SK-N-DZ (cell line): ENCODE data around the gene CIRBP.

Experiments used
- DNase-seq: peaks from one replicate; pipeline ENCODE4 v3.0.0-alpha.2; 2015; ENCODE audit warnings: low spot score

The CIRBP gene

DNA sequence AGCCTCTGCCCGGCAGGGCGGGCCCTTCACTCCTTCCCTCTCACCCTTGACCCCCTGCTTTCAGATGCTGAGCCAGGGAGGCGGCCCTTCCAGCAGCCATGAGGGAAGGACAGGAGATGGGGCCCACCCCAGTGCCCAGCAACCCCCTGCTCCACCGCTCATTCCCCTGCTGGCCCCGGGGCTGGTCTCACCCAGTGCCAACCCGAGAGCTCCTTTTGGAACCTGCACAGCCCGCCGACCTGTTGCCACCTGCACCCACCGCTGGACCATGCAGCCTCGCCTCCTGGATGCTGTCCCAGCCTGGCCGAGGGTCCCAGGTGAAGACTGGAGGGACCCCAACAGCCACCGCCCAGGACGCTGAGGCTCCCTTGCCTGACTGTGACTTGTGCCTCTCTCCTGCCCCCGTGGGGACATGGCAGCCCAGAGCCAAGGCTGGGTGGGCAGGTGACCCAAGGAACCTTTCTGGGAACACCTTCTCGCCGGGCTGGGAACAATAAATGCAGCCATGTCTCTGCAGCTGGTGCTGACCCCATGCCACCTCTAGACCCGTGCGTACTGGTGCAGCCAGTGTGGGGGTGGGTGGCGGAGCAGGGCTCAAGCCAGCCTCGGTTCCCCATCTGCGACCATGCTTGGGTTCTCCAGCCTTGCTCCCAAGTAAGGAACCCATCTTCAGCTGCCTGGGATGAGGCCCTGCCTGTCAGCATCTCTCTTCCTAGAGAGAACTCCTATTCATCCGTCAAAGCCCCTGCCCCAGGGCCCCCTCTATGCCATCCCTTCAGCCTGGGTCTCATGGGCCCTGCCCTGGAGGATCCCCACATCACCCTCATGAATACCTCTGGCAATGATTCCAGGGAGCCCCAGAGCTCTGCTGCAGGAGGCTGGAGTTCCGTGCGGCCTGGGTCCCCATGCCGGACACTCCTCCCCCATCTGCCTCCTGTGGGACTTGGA is 9.9 kb downstream of the CIRBP start:
- no peak for DNase-seq

DNA sequence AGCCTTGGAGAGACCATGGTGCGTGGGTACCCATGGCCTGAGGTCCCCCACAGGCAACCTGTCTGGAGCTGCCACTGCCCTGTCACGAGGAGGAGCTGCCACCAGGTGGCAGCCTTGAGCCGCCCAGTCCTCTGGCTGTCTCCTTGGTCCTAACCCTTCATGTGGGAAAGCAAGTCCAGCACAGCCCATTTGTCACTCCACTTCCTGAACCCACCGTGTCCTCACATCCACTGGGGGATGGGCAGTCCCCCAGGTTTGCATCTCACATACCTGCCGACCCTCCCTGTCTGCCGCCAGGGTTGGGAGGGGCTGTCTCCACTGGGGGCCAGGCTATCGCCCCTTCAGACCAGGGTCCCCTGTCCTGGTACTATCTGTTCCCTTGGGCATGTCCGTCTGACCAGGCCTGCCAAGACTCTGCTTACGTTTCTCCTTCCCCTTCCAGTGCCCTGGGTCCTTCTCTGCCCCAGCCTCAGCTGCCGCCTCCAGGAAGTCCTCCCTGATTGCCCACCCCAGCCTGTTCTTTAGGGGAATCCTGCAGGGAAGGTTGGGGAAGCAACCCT is 10.7 kb downstream of the CIRBP start:
- DNase-seq: peak; percentile 87

DNA sequence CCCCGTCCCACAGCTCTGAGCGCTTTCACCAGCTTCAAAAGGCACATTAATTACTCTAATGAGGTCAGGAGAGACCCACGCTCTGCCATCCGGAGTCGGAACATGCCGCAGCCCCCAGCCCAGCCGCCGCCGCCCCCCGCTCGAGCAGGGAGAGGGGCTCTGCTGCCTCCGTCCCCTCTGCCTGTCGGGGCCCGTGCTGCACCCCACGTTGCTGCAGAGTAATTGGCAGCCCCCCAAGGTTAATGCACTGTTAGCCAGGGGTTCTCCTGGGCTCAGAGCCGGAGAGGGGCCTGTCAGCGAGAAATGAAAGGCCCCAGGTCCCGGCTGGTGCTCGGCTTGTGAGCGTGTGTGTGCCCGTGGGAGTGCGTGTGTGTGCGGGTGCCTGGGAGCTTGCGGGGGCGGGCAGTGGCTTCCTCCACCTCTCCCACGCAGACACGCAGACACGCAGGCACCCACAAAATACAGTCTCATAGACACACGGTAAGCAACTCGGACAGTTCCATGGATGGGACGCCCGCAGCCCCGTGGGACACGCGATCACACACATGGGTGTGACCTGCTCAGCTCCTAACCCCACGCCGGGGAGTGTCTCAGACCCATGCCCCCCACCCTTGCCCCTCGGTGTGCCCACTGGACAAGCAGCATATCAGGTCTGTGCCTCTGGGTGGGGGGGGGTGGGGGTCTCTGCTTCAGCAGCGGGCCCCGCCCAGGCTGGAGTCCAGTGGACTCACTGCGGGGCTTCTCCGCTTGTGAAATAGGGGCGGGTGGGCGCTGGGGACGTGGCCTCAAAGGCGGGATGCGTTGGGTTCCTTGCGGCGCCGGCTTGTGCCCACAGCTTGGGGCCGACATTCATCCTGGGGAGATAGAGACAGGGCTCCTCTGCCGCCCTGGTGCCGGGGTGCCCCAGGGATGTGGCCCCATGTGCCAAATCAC is 11.8 kb downstream of the CIRBP start:
- no peak for DNase-seq

DNA sequence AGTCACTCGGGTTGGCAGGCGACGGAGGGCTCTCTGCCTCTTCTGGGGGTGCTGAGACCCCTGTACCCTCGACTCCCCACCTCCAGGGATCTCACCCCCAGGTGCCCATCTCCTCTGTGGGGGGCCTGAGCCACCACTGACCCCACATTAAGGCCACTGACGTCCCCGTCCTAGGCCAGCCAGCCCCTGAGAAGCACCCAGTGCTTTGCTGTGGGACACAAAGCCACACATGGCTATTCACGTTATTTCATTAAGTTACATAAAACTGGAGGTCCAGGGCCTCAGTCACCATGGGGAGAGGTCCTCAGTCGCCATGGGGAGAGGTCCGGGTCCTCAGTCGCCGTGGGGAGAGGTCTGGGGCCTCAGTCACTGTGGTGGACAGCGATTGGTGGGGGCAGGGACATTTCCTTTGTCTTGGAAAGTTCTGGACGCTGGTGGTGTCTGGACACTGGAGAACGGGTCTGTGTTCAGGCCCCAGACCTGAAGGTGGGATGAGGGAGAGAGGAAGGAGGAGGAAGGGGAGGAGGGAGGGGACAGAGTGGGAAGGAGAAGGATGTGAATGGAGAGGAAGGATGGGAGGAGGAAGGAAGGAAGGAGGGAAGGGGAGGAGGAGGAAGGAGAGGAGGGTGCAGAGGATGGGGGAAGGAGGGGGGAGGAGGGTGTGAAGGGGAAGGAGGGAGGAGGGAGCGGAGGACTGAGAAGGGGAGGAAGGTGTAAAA is 12.6 kb downstream of the CIRBP start:
- no peak for DNase-seq

DNA sequence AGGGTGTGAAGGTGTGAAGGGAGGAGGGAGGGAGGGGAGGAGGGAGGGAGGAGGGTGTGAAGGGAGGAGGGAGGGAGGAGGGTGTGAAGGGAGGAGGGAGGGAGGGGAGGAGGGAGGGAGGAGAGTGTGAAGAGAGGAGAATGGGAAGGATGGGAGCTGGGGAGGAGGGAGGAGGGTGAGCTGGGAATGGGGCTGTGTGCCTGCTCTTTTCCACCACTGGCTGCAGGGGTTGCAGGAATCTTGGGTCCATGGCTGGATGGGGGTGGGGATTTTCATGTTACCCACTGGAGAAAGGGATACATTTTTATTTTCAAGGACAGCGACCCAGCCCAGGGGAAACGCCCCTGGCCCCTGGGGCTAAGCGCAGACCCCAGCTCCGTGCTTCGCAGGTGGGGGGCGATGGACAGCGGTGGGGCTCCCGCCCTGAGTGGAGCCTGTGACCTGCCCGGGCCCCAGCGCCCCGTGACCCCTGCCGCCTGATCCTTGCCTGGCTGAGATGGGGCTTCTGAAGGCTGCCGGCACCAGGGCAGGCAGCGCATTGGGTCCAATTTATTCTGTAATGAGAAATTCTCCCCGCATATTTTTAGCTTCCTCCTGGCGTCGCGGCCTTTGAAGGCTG is 13.6 kb downstream of the CIRBP start:
- no peak for DNase-seq

DNA sequence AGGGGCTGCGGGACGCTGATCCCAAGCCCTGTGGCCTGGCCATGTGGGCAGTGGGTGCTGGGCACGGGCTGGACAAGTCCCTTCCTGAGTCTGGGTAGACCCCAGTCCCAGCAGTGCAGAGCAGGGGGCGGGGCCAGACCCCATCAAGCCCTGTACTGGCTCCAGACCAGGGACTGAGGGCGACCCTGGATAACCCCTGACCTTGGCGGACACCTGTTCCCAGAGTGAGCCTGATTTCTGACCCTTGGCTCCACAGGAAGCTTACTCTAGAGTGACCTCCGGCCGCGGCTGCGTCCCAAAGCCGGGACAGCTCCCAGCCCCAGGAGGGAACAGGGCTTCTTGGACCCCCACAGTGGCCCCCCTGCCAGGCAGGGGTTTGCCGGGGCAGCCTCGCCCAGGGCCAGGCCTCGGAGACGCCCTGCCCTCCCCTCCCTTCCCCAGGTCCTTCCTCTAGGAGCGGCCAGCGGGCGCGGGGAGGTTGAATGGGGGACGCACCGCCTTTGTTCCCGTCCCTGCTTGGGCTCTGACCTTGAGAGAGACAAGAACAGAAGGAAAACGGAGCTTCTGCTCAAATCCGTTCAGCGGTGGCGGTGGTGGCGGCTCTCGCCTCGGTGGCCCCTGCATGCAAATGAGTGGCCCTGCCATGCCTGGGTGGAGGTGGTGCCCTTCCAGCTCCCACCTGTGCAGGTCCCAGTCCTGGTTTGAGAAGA is 14.2 kb downstream of the CIRBP start:
- DNase-seq: no peak

DNA sequence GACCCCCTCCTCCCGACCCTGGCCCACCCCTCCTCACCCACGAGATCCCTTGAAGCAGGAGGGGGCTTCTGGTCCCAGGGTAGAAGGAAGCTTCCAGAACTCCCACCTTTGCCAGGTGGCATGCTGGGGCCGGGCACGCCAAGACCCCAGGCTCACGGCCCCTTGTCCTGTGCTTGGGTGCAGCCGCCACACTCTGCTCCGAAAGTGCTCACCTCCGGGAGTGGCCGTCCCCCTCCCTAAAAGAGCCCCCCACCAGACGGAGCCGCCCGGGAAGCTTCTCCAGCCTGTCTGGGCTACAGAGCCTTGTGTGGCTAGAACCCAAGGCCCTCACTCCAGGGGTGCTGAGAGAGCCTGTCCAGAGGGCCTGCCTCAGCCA is 14.8 kb downstream of the CIRBP start:
- DNase-seq: no peak

DNA sequence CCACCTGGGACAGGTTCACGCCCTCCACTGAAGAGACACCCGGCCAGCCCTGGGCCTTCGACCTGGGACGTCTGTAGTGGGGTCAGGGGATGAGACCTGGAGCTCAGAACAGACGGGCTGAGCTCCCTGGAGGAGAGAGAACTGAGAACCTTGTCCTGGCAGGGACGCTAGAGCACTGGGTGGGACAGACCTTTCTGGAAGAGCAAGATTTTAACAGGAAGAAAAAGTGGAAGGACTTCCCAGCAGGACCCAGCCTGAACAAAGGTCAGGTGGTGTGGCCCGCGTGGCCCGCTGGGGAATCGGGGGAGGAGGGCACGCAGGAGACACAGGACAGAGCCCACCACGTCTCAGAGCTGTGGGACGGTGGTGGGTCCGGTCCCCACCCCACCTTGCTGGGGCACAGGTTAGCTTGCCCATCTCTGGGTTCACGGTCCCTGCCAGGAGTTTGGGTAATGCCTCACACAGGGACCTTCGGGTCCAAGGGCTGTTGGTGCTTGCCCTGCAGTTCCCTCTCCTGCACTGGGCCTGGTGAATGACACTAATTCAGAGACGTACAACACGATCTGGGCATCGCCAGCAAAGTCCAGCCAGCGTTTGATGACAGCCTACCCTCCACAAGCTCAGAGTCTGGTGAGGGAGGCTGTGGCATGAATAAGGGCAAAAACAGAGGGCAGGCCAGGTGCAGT is 15.3 kb downstream of the CIRBP start:
- no peak for DNase-seq

DNA sequence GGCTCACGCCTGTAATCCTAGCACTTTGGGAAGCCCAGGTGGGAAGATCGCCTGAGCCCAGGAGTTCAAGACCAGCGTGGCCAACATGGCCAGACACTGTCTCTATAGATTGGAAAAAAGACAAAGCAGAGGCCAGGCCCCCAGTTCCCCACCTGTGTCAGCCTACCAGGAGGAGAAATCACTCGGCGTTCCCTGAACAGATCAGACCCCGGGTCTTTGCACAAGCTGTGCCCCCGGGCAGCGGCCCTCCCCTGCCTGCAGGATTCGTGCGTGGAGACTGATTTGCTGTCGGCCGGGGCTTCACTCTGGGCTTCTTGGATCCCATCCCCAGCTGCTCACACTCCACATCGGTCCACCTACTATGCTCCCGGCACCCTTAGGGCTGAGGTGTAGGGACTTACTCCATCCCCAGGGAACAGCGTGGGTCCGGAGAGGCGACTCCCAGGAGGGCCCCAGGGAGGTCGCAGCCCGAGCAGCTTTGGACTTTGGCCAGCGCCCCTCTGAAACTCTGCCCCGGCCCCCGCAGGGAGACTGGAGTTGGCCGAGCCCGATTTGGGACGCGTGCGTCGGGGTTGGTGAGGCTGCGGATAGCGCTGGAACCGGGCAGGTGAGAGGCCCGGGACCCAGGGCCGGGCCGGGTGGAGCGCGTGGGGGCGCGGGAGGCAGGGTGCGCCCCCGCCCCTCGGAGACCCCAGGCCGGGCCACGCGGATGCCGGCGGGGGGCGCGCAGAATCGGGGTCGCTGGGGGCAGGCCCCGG is 16.0 kb downstream of the CIRBP start:
- DNase-seq: no peak

DNA sequence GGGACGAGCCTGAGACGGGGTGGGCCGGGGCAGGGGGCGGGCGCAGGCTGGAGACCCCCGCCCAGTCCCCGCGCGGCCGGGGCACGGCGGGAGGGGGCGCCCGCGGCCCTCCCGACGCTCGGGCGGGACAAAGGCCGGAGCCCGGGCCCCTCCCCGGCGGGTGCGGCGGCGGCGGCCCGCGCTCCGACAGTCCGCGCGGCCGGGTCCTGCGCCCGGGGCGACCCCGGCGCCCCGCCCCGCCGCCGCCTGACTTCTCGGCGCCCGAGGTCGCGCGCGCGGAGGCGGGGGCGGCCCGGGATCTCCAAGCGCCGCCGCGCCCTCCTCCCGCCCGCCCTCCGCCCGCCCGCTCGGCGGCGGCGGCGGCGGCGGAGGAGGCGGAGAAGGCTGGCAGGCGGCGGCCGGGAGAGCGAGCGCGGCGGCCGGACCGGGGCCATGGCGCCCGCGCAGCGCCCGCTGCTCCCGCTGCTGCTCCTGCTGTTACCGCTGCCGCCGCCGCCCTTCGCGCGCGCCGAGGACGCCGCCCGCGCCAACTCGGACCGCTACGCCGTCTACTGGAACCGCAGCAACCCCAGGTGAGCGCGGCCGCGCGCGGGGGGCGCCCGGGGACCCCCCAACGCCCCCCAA is 16.7 kb downstream of the CIRBP start, which contains the start of gene EFNA2:
Gene EFNA2, plus strand, starts transcription at position 137 of the 624 bp plus-strand sequence. Its CDS starts 296 bp downstream, at position 433.
- DNase-seq: no peak

DNA sequence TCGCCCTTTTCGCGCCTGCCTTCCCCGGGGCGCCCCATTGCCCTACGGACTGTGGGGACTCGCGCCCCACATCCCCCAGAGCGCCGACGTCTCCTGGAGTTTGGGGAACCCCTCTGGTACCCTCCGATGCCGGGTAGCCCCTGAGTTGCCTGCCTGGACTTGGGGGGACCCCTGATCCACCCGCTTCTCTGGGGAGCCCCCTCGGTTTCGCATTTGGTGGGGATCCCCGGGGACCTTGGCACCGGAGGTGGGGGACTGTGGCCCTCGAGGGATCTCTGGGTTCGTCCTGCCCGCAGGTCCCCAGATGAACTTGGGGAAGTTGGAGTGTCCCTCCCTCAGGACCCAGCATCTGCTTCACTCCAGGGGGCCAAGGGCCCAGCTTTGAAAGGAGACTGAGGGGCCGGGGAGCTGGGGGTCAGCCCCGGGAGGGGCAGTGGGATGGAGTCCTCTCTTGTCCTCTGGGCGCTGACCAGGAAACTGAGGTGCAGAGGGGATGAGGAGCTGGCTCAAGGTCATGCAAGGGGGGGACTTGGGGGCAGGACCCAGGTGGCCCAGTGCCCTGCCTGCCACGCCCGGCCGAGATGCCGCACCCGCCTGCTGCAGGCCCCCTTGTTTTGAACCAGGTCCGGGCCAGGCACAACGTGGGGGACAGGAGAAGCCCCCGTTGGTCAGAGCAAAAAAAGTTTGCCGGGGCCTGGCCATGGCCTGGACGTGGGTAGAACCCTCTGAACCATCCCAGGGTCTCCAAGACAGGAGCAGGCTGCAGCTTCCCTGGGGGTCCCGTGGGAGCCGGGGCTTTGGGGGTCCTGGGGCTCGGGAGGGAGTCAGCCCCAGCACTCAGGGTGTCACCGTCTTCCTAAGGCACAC is 17.6 kb downstream of the CIRBP start:
- no peak for DNase-seq

DNA sequence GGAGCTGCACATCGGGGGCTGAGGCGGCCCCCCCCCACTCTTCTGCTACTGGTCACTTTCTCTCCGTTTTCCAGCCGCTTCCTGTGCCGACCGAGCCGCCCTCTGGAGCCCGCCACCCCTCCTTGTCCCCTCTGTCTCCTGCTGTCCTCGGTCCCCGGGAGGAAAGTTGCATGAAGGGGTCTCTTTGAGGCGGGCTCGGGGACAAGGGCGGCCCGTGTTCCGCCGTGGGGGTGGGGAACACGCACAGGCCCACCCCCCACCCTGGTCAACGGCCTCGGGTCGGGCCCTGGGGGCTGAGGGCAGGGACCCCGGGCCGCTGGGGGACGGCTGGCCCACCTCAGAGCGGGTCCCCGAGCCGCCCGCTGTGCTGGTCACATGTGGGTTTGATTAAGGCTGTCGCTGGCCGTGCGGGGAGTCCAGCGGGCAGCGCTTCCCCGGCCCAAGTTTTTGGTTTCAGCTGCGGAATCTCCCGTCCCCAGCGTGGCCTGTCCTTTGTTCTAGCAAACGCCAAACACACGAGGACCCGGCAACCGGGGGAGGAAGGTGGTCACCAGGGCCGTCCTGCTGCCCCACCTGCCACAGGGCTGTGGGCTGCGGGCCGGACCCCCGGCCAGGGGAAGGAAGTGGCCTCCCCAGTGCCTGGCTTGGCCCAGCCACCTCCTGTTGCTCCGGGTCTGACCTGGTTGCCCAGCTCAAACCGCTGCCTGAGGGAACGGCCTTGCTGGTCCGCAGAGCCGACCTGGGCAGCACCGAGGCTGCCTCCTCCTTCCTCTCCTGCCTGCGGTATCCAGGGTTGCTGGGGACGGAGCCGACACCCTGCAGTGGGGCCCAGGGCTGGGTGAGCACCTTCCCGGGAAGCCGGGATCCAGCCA is 18.5 kb downstream of the CIRBP start:
- DNase-seq: no peak

DNA sequence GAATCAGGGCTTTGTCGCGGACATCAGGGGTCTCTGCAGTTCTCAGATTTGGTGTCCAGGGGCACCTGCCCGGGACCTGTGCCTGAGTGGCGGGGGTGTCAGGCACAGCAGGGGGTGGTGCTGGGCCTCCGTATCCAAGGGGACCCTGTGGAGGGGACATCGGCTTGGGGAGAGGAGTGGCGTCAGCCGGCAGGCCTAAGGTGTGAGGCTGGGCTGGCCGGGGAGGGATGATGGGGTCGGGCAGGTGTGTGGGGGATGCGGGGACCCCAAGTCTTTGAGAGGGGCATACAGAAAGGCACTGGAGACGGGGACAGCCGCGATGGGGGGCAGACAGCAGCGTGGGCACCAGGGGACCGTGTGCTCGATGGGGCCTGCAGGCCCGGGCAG is 19.1 kb downstream of the CIRBP start:
- no peak for DNase-seq

DNA sequence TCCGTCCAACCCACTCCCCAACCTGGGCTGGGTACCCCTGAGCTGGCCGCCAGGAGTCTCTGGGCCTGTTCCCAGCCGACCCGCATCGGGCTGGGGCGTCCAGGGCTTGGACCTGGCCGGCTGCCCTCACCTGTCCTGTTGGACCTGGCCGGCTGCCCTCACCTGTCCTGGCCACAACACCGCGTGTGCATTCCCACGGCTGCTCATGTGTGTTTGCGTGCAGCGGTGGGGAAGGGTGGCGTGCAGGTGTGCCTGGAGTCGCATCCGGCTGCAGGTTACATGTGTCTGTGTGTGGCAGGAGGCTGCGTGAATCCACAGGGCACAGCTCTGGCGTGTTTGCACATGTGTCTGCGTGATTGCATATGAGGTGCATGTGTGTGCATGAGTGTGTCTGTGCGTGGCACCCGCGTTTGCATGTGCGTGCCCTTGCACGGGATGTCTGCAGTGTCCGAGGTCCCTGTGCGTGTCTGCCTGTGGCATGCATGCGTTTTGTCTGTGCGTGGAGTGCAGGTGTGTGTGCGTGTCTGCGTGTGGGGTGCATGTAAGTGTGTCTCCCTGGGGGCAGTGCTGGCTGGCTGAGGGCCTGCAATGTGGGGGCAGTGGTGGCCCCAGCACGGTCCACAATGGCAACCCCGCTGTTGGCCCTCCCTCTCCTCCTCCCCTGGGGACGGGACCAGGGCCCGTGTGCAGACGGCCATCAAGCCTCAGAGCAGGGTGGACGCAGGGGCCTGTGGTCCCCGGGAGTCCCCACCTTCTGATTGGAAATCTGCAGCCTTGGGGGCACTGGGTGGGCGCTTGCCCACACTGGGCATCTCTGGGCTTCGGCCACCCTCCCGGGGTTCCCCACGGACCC is 19.9 kb downstream of the CIRBP start:
- no peak for DNase-seq

DNA sequence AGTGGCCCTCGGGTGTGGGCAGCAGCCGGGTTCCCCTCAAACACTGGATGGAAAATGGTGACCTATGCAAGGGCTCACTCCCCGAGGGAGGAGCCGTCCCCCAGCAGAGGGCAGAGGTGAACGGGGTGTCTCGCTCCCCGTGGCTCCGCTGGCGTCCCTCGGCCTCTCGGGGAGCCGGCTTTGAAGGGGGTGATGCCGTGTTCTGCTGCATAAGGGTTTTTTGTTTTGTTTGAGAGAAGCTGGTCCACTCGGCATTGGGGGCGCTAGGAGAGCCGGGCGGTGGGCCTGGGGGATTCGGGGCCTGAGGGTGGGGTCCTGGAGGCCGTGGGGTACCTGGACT is 20.5 kb downstream of the CIRBP start:
- no peak for DNase-seq
